Mucosa of descending colon (tissue), 3 donors: ENCODE results near the gene GATC. TPM values are rescaled to one million over a fixed set of nuclear protein-coding genes. Genes with fewer than 3 reads are reported as not detected.

Experiments used
- ATAC-seq: fragments of 200-7000 bp; cut with Tn5 transposase; one replicate; pipeline ENCODE4 v1.9.1; 2020; ENCODE audit warnings: mild to moderate bottlenecking, moderate library complexity
- DNase-seq, 3 donors: peaks; one replicate each; pipeline ENCODE4 v3.0.0-alpha.2; 2020
- H3K36me3 ChIP-seq: fragments of 200-600 bp; one replicate; pipeline ENCODE4 v1.8.0; 2021; ENCODE audit warnings: low read depth, mild to moderate bottlenecking
- H3K4me1 ChIP-seq: fragments of 200-600 bp; one replicate; pipeline ENCODE4 v1.8.0; 2021; ENCODE audit warnings: low read depth, mild to moderate bottlenecking
- H3K4me3 ChIP-seq: fragments of 200-600 bp; one replicate; pipeline ENCODE4 v1.8.0; 2021; ENCODE audit warnings: mild to moderate bottlenecking
- H3K9me3 ChIP-seq: fragments of 200-600 bp; one replicate; pipeline ENCODE4 v1.8.0; 2021; ENCODE audit warnings: mild to moderate bottlenecking
- CTCF ChIP-seq: fragments of 200-600 bp; IDR thresholded peaks from one replicate; pipeline ENCODE4 v1.8.0; 2022; ENCODE audit warnings: antibody characterized with exemption, mild to moderate bottlenecking
- intact Hi-C, 2 donors: fragments of 100-400 bp; cut with DNase I in 1 of 2; cut with micrococcal nuclease in 1 of 2; formaldehyde crosslinking; loops; one replicate each; pipeline versions ENCODE4 v1.11.0 to v1.11.1; 2022; cut with DNase I, micrococcal nuclease
- total RNA-seq, 3 donors: library from RNA; stranded (reverse); fragmentation: NEBNext Ultra II Directional in 2 of 3; extraction: Animal tissue kit (Norgen Biotek cat#: 25700) in 2 of 3; gene quantifications; one replicate each; pipeline versions ENCODE4 v1.2.1 to v1.2.4, GENCODE V29; 2021 to 2023
- donor health status: DM: no; HTN: no; CAD: no; lungs with moderate emphysema.
- donor health status: DM: no; HTN: no; CAD: no.
- donor health status: DM: no; HTN: yes; CAD: no.

Gene GATC
- total RNA-seq, 3 donors from 2014 or later, result 20.6 to 29.5 (median 26.8) TPM

- ATAC-seq (peak; percentile 73), DNase-seq (no peak)
- no peaks in the 10 kb centered on the region for H3K4me1 ChIP-seq
- peaks cover 3% of the 10 kb centered on the region for H3K36me3 ChIP-seq
- H3K4me3 ChIP-seq, result no peak overlapping the region
- intact Hi-C loops, result no loop called here
- H3K9me3 ChIP-seq, result no peaks in the 10 kb centered on the region
- TF ChIP-seq CTCF, result no peak
Observed at GRCh38 chr12:120508537-120508936, 62.3 kb downstream of the GATC start.

Other genes starting within 250 kb of the GATC start
- 1,000 to 10,000 TPM; 1,175 to 1,810 (median 1,602) TPM for gene RPLP0, start 245.3 kb upstream of the GATC start, total RNA-seq
- 100 to 1,000 TPM; 117 to 167 (median 146) TPM for gene PXN, start 180.7 kb upstream of the GATC start, total RNA-seq
- gene RNU4-2, start 154.5 kb upstream of the GATC start, total RNA-seq, result over 10,000 TPM in 2 of 3 donors, 1,000 to 10,000 TPM in 1; 4,682 to 17,144 (median 13,566) TPM
- 1,000 to 10,000 TPM; 2,217 to 4,015 (median 3,130) TPM for gene RNU4-1, start 153.2 kb upstream of the GATC start, total RNA-seq
- 1 to 10 TPM in 2 of 3 donors, under 1 TPM in 1; 0.53 to 3.9 (median 2.8) TPM for gene SIRT4, start 144.1 kb upstream of the GATC start, total RNA-seq
- not detected for gene PLA2G1B, start 118.7 kb upstream of the GATC start, total RNA-seq
- 1 to 10 TPM; 3.7 to 6.3 (median 3.8) TPM for gene MSI1, start 77.3 kb upstream of the GATC start, total RNA-seq
- 100 to 1,000 TPM; 509 to 899 (median 865) TPM for gene COX6A1, start 8.3 kb upstream of the GATC start, total RNA-seq
- gene TRIAP1, start 60 bp upstream of the GATC start, total RNA-seq, result 10 to 100 TPM; 14.9 to 16.7 (median 16.3) TPM
- 100 to 1,000 TPM; 117 to 140 (median 139) TPM for gene SRSF9, start 23.3 kb downstream of the GATC start, total RNA-seq
- gene DYNLL1, start 49.7 kb downstream of the GATC start, total RNA-seq, result 100 to 1,000 TPM; 309 to 343 (median 309) TPM
- gene COQ5, start 82.7 kb downstream of the GATC start, total RNA-seq, result 10 to 100 TPM; 22.8 to 30.0 (median 29.5) TPM
- gene RNF10, start 87.9 kb downstream of the GATC start, total RNA-seq, result 100 to 1,000 TPM; 158 to 300 (median 237) TPM
- 10 to 100 TPM; 29.5 to 44.3 (median 37.7) TPM for gene POP5, start 135.0 kb downstream of the GATC start, total RNA-seq
- 1 to 10 TPM in 2 of 3 donors, under 1 TPM in 1; 0.51 to 1.8 (median 1.2) TPM for gene CABP1, start 194.2 kb downstream of the GATC start, total RNA-seq
- gene MLEC, start 240.7 kb downstream of the GATC start, total RNA-seq, result 100 to 1,000 TPM; 166 to 281 (median 272) TPM